Measurements from ENCODE around the gene DEDD2.

DNA sequence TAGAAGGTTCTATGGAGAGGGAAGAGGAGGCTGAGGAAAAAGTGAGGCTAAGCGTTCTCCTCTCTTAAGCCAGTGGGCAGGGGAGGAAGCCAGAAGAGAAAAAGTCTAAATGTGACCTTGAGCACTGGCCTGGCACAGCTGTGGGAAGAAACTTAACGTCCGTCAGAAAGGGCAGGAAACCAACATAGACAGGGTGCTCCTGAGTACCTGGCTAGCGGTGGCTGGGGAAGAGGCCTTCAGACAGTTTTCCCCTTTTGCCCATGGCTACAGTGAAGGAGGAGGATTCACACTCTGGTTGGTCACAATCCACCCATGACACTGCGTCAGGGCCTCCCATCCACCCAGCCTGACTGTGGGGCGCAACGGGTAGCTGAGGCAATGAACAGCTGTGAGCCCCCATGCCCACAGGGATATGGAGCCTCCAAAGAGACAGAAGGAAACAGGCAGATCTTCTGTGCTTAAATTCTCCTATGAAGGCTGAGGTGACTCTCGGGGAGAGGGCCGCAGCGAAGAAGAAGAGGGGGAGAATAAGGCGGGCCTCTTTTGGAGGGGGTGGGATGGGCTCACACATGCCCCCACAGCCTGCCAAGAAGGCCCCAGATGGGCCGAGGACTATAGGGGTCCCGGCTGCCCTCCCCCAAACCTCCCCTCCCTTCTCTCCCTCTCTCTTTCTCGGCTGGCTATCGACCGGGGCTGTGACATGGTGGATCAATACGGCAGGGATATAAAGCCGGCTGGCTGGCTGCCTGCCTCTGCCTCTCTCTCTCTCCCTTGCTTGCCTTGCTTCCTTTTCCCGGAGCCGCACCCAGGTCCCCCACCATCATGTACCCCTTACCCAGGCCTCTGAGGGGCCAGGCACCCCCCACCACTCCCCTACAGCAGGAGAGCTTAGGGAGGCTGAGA is 65.4 kb downstream of the DEDD2 start:
- TF ChIP-seq, protein P1, sequence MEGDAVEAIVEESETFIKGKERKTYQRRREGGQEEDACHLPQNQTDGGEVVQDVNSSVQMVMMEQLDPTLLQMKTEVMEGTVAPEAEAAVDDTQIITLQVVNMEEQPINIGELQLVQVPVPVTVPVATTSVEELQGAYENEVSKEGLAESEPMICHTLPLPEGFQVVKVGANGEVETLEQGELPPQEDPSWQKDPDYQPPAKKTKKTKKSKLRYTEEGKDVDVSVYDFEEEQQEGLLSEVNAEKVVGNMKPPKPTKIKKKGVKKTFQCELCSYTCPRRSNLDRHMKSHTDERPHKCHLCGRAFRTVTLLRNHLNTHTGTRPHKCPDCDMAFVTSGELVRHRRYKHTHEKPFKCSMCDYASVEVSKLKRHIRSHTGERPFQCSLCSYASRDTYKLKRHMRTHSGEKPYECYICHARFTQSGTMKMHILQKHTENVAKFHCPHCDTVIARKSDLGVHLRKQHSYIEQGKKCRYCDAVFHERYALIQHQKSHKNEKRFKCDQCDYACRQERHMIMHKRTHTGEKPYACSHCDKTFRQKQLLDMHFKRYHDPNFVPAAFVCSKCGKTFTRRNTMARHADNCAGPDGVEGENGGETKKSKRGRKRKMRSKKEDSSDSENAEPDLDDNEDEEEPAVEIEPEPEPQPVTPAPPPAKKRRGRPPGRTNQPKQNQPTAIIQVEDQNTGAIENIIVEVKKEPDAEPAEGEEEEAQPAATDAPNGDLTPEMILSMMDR (IDR thresholded peaks at IDR 0.05; ENCODE audit: borderline replicate concordance, extremely low read depth, low read length, poor library complexity, severe bottlenecking): no peak
- TF ChIP-seq EZH2 (IDR thresholded peaks at IDR 0.05; ENCODE audit: borderline replicate concordance, low read depth, low read length, severe bottlenecking): no peak

Data from DND-41 (cell line).